HG02938 (cell line): ENCODE results near the gene TSC2.

Experiments
- ATAC-seq: cut with Tn5 transposase; IDR thresholded peaks from one replicate; pipeline ENCODE4 v1.9.1; 2021; ENCODE audit warnings: mild to moderate bottlenecking, moderate library complexity; ENCODE audit not compliant: unreplicated experiment

The TSC2 gene

DNA sequence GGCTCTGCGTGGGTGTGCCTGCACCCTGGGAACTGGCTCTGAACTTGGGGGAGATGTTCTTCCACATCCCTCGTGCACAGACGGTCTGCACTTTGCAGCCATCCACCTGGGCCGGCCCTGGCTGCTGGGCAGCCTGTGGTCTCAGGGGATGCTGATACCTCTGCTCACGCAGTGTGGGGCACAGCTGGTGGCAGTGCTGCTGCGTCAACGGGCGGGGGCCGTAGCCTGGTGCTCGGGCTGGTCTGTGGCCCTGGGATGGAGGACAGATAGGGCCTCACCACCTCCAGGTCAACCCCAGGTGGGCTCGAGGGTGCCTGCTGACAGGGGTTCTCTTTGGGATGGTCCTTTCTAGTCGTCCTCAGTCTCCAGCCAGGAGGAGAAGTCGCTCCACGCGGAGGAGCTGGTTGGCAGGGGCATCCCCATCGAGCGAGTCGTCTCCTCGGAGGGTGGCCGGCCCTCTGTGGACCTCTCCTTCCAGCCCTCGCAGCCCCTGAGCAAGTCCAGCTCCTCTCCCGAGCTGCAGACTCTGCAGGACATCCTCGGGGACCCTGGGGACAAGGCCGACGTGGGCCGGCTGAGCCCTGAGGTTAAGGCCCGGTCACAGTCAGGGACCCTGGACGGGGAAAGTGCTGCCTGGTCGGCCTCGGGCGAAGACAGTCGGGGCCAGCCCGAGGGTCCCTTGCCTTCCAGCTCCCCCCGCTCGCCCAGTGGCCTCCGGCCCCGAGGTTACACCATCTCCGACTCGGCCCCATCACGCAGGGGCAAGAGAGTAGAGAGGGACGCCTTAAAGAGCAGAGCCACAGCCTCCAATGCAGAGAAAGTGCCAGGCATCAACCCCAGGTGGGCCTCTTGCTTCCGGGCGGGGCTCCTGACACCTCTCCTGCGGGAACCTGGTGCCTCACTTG is 36.3 kb downstream of the TSC2 start:
- ATAC-seq: no peak

DNA sequence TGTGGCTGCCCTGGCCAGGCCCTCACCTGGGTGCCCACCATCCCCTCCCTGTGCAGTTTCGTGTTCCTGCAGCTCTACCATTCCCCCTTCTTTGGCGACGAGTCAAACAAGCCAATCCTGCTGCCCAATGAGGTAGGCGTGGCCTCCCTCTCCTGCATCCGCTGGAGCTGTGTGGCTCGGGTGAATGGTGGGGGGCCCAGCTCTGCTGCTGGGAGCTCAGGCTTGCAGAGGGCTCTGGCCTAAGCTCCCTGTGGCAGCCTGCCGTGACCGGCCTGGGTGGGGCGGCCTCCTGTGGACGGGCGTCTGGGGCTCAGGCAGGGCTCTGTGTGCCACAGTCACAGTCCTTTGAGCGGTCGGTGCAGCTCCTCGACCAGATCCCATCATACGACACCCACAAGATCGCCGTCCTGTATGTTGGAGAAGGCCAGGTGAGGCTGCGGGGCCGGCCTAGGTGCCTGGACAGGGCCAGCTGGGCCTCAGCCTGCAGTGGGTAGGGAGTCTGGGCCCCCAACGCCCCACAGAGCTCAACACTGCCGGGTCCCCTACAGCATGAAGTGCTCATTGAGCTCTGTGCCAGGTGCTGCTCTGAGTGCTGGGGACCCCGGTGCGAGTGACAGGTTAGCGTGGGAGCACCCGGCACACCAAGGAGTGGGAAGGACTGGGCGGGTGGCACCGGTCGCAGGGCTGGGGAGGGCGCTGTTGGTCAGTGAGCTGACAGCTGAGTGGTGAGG is 37.3 kb downstream of the TSC2 start:
- ATAC-seq: no peak

DNA sequence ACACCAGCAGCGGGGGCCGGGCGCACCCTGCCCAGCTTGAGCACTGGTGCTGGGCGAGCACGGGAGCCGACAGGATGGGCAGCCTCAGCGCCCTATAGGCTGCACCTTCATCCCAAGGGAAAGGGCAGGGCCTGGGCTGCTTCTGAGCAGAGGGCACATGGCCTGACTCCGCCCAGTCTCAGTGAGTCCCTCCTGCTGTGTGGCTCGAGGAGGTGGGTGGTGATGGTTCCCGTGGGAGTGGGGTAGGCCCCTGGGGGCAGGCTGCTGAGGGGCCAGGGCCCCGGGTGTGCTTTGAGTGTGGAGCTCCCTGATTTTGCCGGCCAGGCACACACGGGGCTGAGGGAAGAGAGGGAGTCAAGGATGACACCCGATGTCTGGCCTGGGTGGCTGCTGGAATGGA is 37.9 kb downstream of the TSC2 start:
- no peak for ATAC-seq

DNA sequence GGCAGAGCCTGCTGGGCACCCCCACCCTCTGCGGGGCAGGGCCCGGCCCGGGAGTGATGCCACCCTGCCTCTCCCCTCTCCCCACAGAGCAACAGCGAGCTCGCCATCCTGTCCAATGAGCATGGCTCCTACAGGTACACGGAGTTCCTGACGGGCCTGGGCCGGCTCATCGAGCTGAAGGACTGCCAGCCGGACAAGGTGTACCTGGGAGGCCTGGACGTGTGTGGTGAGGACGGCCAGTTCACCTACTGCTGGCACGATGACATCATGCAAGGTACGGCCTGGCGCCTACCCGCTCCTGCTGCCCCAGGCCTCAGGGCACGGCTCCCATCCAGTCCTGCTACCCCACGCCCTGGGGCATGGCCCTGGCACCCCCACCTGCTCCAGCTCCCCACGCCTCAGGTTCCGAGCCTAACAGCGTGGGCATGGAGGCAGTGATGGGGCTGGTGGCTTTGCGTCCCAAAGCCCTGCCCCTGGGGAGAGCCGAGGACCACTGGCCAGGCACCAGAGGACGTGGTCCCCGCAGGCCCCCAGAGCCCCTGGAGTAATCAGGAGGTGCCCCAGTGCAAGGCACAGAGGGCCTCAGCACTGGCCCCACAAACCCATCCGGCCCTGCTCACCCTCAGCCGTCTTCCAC is 38.4 kb downstream of the TSC2 start:
- ATAC-seq: no peak

DNA sequence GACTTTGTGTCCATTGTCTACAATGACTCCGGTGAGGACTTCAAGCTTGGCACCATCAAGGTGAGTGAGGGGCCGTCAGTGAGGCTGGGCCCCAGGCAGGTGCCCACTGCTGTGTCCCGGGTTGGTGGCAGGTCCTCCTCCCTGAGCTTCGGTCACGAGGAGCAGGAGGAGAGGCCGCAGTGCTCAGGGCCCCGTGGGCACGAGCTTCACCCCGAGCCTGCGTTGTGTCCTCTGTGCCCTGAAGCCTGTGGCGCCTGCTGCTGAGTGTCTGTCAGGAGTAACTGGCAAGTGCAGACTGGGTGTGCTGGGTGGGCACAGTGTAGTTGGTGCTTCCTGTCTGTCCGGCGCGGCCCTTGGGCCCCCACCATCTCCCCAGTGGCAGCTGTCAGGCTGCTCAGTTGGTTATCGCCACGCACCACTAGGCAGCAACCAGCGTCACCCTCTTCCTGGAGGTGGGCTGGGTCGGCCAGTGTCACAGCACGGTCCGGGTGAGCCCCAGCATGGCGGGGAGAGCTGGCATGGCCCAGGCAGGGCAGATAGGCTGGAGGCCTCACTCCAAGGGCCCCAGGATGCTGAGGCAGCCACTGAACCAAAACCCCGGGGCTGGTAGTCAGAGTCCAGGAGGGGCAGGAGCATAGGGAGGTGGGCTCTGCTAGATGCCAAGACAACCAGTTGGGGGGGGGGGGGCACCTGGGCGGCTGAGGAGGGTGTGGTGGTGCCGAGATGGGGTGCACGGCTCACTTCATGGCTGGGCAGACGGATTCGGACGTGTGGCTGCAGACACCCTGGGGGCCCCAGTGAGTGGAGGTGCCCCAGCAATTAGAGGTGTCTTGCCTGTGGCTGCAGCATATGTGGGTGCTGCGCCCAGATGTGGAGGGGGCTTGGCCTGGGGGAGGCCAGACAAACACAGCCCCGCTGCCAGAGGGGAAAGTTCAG is 39.3 kb downstream of the TSC2 start:
- ATAC-seq: no peak

DNA sequence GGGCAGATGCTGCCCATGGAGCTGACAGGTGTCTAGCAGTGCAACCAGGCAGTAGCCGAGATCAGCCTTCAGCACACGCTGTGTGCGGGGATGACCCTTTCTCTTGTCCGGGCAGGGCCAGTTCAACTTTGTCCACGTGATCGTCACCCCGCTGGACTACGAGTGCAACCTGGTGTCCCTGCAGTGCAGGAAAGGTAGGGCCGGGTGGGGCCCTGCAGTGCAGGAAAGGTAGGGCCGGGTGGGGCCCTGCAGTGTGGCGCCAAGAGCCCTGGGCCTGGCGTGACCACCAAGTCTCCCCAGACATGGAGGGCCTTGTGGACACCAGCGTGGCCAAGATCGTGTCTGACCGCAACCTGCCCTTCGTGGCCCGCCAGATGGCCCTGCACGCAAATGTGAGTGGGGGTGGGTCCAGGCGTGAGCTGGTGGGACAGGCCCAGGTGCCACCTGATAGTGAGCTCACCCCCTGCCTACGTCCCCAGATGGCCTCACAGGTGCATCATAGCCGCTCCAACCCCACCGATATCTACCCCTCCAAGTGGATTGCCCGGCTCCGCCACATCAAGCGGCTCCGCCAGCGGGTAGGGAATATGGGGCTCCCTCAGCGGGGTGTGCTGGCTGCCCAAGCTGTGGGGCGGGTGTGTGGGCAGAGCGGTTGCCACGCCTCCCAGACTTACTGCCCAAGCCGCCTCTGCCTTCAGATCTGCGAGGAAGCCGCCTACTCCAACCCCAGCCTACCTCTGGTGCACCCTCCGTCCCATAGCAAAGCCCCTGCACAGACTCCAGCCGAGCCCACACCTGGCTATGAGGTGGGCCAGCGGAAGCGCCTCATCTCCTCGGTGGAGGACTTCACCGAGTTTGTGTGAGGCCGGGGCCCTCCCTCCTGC is 40.2 kb downstream of the TSC2 start:
- no peak for ATAC-seq

DNA sequence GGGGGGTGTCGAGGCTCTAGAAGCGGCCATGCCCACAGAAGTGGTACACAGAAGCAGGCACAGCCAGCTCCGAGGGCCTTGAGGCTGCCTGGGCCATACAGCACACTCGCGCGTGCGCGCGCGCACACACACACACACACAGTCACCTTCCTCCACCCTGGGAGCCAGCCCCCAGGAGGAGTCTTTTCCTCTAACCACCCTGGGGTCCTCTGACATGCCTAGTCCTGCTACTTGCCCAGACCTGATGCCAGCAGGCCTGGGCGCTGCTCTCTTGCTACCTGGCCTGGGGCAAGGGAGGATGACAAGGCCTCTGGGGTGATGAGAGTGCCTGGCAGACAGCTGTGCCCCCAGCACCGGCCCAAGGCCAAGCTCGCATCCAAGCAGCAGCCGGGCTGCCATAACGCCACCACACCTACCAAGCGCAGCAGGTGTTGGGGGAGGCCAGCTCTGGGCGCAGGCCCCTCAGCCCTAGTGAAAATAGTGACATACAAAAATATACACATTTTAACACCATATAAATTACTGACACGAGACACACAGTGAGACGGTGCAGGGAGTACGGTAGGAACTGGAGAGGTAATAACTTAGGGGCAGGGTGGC is 41.1 kb downstream of the TSC2 start:
- ATAC-seq: no peak

DNA sequence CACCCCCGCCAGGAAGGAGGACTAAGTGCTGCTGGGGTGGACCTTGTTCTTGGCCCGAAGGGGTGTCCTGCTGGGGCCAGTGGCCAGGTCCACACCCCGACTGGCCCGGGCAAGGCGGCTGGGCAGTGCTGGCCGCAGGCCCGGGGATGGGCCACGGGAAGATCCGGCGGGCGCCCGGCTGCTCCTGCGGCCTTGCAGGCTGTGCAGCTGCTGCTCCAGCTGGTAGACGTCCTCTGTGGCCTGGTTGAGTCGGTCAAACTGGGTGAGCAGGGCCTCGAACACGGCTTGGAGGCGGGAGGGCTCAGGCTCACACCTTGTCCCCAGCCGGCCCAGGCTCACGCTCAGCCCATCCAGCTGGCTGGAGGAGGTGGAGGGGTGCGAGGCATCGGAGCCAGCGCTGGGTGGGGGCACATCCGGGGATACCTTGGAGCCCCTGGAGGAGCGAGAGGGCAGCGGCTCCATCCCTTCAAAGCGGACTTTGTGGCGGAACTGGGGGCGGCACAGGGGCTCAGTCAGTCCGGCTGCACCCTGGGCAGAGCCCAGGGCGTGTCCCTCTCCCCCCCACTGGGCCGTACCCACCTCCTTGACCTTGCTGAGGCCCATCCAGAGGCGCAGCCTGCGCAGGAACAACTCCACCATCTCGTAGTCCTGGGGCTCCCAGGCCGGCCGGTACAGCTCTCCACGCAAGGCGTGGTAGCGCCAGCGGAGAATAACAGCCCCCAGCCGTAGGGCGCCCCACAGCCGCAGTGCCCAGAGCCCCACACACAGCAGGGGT is 42.1 kb downstream of the TSC2 start:
- no peak for ATAC-seq

DNA sequence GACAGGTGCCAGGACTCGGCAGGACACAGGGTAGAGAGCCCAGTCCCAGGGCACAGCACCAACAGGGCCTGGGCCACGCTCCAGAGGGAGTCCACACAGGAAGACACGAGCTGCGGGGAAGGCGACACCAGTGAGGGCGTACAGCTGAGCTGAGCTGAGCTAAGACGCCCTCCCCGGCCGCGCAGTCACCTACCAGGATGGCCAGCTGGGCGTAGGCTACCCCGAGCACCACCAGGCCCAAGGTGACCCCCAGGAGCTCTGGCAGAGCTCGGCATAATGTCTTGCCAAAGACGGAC is 42.6 kb downstream of the TSC2 start:
- no peak for ATAC-seq

DNA sequence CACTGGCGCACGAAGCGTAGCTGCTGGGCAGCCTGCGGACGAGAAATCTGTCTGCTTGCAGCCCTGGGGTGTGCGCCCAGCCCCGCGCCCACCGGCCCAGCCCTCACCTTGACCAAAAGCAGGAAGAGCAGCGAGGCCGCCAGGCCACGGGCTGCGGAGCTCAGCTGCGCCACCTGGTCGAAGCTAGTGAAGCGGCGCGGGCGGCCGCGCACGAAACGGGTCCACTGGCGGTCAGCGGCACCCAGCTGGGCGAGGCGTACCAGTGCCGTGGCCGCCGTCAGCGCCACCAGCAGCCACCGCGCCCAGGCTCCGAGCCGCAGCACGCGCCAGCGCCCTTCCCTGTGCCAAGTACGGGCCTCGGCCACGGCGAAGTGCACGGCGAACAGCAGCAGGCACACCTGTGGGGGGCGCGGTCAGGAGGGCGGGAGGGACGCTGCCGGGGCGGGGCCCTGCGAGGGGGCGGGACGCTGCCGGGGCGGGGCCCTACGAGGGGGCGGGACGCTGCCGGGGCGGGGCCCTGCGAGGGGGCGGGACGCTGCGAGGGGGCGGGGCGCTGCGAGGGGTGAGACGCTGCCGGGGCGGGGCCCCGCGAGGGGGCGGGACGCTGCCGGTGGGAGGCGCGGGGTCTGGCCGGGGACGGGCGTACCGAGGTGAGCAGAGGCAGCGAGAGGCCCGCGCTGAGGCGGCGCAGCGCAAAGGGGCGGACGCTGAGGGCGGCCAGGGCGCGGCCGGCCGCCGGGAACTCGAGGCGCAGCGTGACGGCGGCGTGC is 43.2 kb downstream of the TSC2 start:
- no peak for ATAC-seq

DNA sequence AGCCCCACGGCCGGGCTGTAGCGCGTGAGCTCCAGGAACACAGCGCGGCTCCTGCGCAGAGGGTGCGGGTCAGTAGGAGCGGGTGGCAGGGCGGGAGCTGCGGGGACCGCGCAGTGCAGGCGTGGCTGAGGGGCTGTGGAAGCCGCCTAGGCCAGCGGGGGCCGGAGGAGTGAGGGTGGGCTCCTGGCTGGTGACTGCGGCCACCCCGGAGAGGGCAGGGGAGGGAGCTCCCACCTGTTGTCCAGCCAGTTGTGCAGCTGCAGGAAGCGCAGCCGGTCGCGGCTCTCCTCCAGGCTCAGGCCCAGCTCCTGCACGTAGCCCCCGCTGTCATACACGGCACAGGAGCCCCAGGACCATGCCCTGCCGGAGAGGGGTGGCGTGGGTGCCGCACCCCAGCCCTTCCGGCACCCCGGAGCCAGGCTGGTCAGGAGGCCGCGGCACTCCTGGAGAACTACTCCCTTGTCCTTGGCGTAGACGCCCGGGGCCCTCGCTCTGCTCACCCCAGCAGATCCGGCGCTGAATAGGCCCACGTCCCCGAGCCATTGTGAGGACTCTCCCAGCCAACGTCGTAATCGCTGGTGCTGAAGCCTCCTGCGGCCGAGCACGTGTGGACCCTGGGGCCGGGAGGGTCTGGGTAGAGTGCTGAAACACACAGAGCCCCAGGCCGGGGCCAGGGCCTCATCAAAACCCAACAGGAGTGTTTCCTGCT is 43.9 kb downstream of the TSC2 start:
- ATAC-seq: no peak

DNA sequence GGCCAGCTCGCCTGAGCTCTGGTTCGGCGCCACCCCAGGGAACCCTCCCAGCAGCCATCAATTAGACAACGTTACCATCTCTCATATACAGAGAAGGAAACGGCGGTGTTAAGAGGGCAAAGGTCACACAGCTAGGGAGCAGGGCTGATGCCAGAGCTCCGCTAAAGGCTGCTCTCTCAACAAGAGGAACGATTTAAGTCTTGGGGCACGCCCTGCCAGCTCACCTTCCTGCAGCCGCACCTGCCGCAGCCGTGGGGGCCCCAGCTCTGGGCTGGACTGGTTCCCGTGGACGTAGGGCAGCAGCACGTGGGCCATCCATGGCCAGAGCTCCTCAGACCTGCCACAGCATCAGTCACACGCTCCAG is 44.5 kb downstream of the TSC2 start:
- no peak for ATAC-seq

DNA sequence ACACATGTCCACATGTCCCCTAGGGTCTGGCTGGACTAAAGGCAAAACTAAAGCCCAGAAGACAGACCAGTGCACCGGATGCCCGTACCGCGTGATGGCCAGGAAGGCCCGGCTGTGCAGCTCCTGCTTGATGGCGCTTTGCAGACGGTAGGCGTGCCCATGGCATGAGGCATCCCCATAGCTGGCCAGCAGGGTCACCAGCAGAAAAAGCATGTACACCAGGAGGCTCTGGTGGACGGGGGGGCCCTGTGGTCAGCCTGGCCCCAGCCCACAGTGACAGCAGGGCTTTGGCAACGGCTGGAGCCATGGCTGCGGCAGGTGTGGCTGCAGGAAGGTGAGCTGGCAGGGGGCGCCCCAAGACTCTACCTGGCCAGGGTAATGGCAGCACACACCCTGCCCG is 45.1 kb downstream of the TSC2 start:
- no peak for ATAC-seq

DNA sequence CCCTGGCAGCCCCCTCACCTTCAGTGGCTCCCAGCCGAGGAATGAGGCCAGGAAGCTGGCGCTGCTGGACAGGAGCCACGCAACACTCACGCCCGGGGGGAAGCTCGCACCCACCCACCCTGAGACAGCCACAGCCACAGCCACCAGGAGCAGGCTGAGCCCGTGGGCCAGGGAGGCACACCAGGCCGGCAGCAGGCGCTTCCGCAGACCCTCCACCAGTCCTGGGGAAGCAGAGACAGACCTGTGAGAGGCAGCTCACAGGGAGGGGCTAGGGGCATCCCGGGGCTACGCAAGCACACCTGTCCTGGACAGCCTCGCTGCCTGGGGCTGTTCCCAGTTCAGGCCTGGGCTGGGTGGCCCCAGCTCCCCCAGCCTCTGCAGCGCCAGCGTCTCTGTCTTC is 46.0 kb downstream of the TSC2 start:
- no peak for ATAC-seq

DNA sequence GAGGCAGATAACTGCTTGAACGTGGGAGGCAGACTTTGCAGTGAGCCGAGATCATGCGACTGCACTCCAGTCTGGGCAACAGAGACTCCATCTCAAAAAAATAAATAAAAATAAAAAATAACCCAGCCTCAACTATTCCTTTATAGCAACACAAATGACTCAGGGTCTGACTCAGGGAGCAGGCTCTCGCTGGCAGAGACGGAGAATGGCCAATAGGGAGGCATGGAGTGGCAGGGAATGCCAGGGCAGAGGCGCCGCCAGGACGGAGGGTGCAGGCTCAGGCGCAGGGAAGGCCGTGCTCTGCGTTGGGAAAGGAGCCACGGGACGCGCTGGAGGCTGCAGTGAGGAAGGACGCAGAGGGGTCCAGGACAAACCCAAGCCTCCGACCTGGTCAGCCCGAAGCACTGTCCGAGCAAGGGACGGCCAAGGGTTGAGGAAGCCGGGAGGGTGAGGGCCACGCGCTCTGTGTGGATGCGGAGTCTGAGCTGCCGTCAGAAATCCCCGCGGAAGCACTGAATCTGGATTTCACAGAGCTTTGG is 47.6 kb downstream of the TSC2 start:
- no peak for ATAC-seq

DNA sequence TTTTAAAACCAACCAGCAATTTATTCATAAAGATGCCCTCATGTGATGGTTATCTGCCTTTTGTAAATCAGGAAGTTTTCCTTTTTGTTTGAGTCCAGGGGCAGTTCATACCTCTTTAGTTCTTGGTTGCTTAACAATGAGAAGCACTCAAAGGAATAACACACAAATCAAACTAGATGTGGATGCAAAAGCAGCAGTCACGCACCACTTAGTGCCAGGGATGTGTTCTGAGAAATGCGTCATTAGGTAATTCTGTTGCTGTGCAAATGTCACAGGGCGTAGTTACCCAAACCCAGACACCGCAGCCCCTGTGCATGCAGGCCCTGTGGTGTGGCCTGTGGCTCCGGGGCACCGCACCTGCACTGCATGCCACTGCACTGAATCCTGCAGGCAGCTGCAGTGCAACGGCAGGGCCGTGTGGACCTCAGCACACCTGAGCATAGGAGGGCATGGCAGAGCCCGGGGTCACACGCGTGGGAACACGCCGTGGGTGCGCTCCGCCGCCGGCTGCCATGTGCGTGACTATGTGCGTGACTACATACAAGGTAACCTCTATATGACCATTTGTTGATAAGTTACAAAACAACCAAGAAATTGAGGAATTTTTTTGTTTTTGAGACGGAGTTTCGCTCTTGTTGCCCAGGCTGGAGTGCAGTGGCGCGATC is 48.3 kb downstream of the TSC2 start:
- no peak for ATAC-seq
